ENCODE data around the gene ZNF830. TPM values are rescaled to one million over a fixed set of nuclear protein-coding genes. Genes with fewer than 3 reads are reported as not detected.

ZNF830 gene
- total and polyA plus RNA-seq, 2 of the 4 experiments (the other 2 are of a cell fraction), result 5.5 to 6.6 TPM

DNA sequence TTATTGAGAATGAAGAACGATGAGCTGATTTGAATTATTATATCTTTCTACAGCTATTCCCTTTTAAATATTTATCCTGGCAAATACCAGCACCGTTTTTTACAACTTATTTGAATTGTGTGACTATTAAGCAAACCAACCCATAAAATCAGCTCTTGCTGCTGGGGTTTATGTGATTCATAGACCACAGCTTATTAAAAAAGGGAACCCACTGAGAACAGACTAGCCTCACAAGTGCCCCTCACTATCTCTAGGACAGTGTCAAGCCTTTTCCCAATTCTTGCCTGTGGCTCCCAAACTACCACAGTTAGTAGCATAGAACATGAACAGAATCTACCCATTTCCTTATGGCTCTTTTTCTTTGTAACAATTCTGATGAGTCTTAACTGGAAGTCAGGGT lies 12.8 kb downstream of the ZNF830 start:
- ChIA-PET POLR2A (ENCODE audit: unreplicated experiment) (no interaction called here), CTCF (no interaction called here)
- no TSS peak for BruUV-seq (replicated peaks)
- Histone ChIP-seq H2AFZ (replicated peaks; ENCODE audit: low read length, poor library complexity) (no peak overlapping the region), H4K5ac (ENCODE audit: low read depth, low read length) (no peak overlapping the region), H2BK5ac (ENCODE audit: low read depth, low read length, poor library complexity, severe bottlenecking) (no peak overlapping the region), H3K4me3 (ENCODE audit: insufficient read depth, low read depth, low read length) (no peak overlapping the region), H2BK15ac (ENCODE audit: low read depth, low read length) (no peak overlapping the region), H4K91ac (ENCODE audit: insufficient read depth, low read depth, low read length) (no peak overlapping the region), H3K23ac (ENCODE audit: low read depth, low read length) (no peak overlapping the region), H4K8ac (ENCODE audit: low read depth in 2 of 2, low read length in 2 of 2) (no peak overlapping the region), H3K27ac (ENCODE audit: insufficient read depth, low read length) (no peak overlapping the region), H3K79me1 (ENCODE audit: low read depth in 1 of 2, low read length in 2 of 2) (peaks cover 0 to 2% of the 10 kb centered on the region in 2 experiments; a peak in 1 of 4 replicates), H3K9ac (ENCODE audit: low read depth, low read length) (no peak overlapping the region), H3K9me1 (ENCODE audit: insufficient read depth, low read length) (no peaks in the 10 kb centered on the region; the same call in 1 of the 2 replicates), H2AK9ac (replicated peaks; ENCODE audit: low read depth, low read length, poor library complexity) (no peak overlapping the region), H3K36me3 (ENCODE audit: control insufficient read depth, insufficient read depth, low read length) (no peaks in the 10 kb centered on the region; the same call in 1 of the 2 replicates), H3K9me3 (ENCODE audit: control insufficient read depth, insufficient read depth, low read length) (no peaks in the 10 kb centered on the region), H3K27me3 (ENCODE audit: control insufficient read depth, insufficient read depth, low read length) (no peaks in the 10 kb centered on the region), H2BK20ac (ENCODE audit: low read depth, low read length) (no peak overlapping the region), H2BK120ac (ENCODE audit: low read depth, low read length) (no peak overlapping the region), H3K18ac (ENCODE audit: low read depth, low read length) (no peak overlapping the region), H4K20me1 (ENCODE audit: insufficient read depth, low read length) (no peaks in the 10 kb centered on the region), H3K4ac (ENCODE audit: low read depth, low read length) (no peak overlapping the region), H3K4me2 (ENCODE audit: low read depth, low read length) (no peak overlapping the region), H3K14ac (replicated peaks; ENCODE audit: low read depth, low read length) (no peak overlapping the region), H2AK5ac (ENCODE audit: low read depth, low read length) (no peak overlapping the region), H3K56ac (ENCODE audit: extremely low read depth, insufficient read depth, low read length) (no peak overlapping the region), H3K4me1 (ENCODE audit: control insufficient read depth, insufficient read depth, low read length) (no peaks in the 10 kb centered on the region)
- ATAC-seq (ENCODE audit: low read depth) (no peak), DNase-seq (no peak)
- intact Hi-C loops (cut with micrococcal nuclease), result no loop called here
- no CpG with 5 or more reads among the region's 2 CpGs for WGBS, 2 experiments (ENCODE audit: extremely low coverage in 2 of 2, insufficient read length in 1 of 2)
- dilution Hi-C loops (cut with HindIII; ENCODE audit: low sequenced_read_pairs, unreplicated experiment), result no loop called here
- in situ Hi-C loops (cut with MboI; ENCODE audit: low sequenced_read_pairs), result no loop called here
- TF ChIP-seq RFX5 (IDR thresholded peaks at IDR 0.05; ENCODE audit: low read depth, low read length) (no peak), POLR2A (IDR thresholded peaks at IDR 0.05; ENCODE audit: low read depth, low read length) (no peak), CEBPB (IDR thresholded peaks at IDR 0.05; ENCODE audit: low read depth, low read length) (no peak), SMC3 (IDR thresholded peaks at IDR 0.05; ENCODE audit: low read depth, low read length) (no peak), MAZ (IDR thresholded peaks at IDR 0.05; ENCODE audit: borderline replicate concordance, low read depth, low read length) (no peak), NFE2L2 (IDR thresholded peaks at IDR 0.05; ENCODE audit: low read depth, low read length) (no peak)
- TF ChIP-seq, protein P1, sequence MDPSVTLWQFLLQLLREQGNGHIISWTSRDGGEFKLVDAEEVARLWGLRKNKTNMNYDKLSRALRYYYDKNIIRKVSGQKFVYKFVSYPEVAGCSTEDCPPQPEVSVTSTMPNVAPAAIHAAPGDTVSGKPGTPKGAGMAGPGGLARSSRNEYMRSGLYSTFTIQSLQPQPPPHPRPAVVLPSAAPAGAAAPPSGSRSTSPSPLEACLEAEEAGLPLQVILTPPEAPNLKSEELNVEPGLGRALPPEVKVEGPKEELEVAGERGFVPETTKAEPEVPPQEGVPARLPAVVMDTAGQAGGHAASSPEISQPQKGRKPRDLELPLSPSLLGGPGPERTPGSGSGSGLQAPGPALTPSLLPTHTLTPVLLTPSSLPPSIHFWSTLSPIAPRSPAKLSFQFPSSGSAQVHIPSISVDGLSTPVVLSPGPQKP (IDR thresholded peaks at IDR 0.05; ENCODE audit: borderline replicate concordance, low read depth, low read length), result no peak

All from IMR-90 (cell line).